PFSK-1 (cell line): ENCODE data around the gene USHBP1.

Source experiments
- FOXP2 ChIP-seq: optimal IDR thresholded peaks from 2 replicates; pipeline ENCODE3; 2011; ENCODE audit warnings: borderline replicate concordance, control low read depth, inconsistent platforms; ENCODE audit not compliant: insufficient read depth; ENCODE audit errors: extremely low read length, extremely low read depth
- POLR2AphosphoS5 ChIP-seq: IDR thresholded peaks from 2 replicates; pipeline ENCODE4 v1.6.1; 2012; ENCODE audit warnings: low read depth, mild to moderate bottlenecking, control low read depth, low read length, moderate library complexity
- SIN3A ChIP-seq: IDR thresholded peaks from 2 replicates; pipeline ENCODE4 v1.6.1; 2012; ENCODE audit warnings: mild to moderate bottlenecking, low read length, moderate library complexity, borderline replicate concordance; ENCODE audit not compliant: insufficient read depth
- TAF1 ChIP-seq: IDR thresholded peaks from 2 replicates; pipeline ENCODE4 v1.6.1; 2012; ENCODE audit warnings: low read length, control low read depth, borderline replicate concordance; ENCODE audit not compliant: insufficient read depth
- TF ChIP-seq, protein P1 (sequence below), 2 experiments: IDR thresholded peaks; 2 replicates each; pipeline versions ENCODE4 v1.6.1 to v1.8.0; 2011 to 2012; ENCODE audit warnings: low read depth in 2 of 2, low read length in 2 of 2, control low read depth in 1 of 2, inconsistent platforms in 1 of 2, mild to moderate bottlenecking in 1 of 2, moderate library complexity in 1 of 2; ENCODE audit not compliant: insufficient read depth in 1 of 2

USHBP1 gene

GRCh38 chr19:17245535-17245984, 19.0 kb downstream of the USHBP1 start, which contains the start of gene NR2F6:
Gene NR2F6, minus strand, starts transcription at chr19:17245919. Its CDS starts 699 bp downstream, at chr19:17245220.
- no peak for TF ChIP-seq SIN3A
- TF ChIP-seq FOXP2, result no peak
- TF ChIP-seq, protein P1, sequence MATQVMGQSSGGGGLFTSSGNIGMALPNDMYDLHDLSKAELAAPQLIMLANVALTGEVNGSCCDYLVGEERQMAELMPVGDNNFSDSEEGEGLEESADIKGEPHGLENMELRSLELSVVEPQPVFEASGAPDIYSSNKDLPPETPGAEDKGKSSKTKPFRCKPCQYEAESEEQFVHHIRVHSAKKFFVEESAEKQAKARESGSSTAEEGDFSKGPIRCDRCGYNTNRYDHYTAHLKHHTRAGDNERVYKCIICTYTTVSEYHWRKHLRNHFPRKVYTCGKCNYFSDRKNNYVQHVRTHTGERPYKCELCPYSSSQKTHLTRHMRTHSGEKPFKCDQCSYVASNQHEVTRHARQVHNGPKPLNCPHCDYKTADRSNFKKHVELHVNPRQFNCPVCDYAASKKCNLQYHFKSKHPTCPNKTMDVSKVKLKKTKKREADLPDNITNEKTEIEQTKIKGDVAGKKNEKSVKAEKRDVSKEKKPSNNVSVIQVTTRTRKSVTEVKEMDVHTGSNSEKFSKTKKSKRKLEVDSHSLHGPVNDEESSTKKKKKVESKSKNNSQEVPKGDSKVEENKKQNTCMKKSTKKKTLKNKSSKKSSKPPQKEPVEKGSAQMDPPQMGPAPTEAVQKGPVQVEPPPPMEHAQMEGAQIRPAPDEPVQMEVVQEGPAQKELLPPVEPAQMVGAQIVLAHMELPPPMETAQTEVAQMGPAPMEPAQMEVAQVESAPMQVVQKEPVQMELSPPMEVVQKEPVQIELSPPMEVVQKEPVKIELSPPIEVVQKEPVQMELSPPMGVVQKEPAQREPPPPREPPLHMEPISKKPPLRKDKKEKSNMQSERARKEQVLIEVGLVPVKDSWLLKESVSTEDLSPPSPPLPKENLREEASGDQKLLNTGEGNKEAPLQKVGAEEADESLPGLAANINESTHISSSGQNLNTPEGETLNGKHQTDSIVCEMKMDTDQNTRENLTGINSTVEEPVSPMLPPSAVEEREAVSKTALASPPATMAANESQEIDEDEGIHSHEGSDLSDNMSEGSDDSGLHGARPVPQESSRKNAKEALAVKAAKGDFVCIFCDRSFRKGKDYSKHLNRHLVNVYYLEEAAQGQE (IDR thresholded peaks at IDR 0.05; ENCODE audit: insufficient read depth in 1 of 2, low read depth in 2 of 2, low read length in 2 of 2), result no peak
- no peak for TF ChIP-seq POLR2AphosphoS5
- no peak for TF ChIP-seq TAF1

- TF ChIP-seq, protein P1 (IDR thresholded peaks at IDR 0.05; ENCODE audit: insufficient read depth in 1 of 2, low read depth in 2 of 2, low read length in 2 of 2), result no peak
- TF ChIP-seq SIN3A (no peak), FOXP2 (no peak), TAF1 (no peak), POLR2AphosphoS5 (no peak)
These were observed 19.7 kb downstream of the USHBP1 start for GRCh38 chr19:17244618-17245534.

DNA sequence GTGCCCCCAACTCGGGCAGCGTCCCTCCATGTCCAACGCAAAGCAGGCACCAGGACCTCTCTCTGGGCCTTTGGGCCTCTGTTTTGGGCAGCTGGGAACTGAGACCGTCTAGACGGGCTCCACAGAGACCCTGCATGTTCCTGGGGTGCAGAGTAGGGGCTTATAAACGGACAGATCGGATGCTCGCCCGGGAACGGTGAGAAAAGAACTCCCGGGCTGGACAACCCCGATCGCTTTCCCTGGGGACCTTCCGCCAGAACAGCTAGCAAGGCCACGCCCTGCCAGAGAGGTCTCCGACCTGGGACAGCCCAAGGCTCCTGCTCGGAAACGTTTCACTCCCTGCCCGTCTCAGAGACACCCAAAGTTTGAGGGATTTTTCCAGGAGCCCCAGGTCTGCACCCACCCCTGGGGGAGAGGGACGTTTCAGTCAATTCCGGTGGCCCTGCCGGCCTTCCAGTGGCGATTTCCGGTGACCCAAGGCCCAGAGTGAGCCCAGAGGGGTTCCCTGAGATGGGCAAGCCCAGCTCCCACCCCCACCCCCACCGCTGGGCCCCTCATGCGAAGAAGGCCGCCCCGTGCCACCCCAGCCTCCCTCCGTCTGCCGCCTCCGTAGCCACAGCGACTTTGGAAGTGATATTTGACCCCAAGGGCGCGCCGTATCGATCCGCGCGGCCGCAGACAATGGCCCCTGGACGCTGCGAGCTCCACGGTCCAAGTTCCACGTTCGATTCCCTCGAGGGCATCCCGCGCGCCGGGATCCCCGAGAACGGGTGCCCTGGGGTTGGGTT, 20.5 kb downstream of the USHBP1 start:
- TF ChIP-seq TAF1 (no peak), SIN3A (no peak), FOXP2 (no peak), POLR2AphosphoS5 (no peak; the same call in 1 of the 2 replicates)
- TF ChIP-seq, protein P1 (IDR thresholded peaks at IDR 0.05; ENCODE audit: insufficient read depth in 1 of 2, low read depth in 2 of 2, low read length in 2 of 2), result no peak

GRCh38 chr19:17243211-17243829, 21.2 kb downstream of the USHBP1 start:
- TF ChIP-seq POLR2AphosphoS5, result no peak
- no peak for TF ChIP-seq FOXP2
- no peak for TF ChIP-seq TAF1
- TF ChIP-seq, protein P1 (IDR thresholded peaks at IDR 0.05; ENCODE audit: insufficient read depth in 1 of 2, low read depth in 2 of 2, low read length in 2 of 2), result no peak
- TF ChIP-seq SIN3A, result no peak
